Lung (tissue), 12 donors: Measurements from ENCODE around the gene C5orf63. TPM values are rescaled to one million over a fixed set of nuclear protein-coding genes. Genes with fewer than 3 reads are reported as not detected.
A peak's percentile ranks its signal among the peaks of the same experiment; 100 is the strongest.

Experiments
- ATAC-seq: fragments of 200-7000 bp; cut with Tn5 transposase; one replicate; pipeline ENCODE4 v1.9.1; 2020; ENCODE audit warnings: moderate number of reproducible peaks; ENCODE audit not compliant: insufficient read depth, low FRiP score
- DNase-seq, 3 donors: peaks; one replicate each; pipeline ENCODE4 v3.0.0-alpha.2; 2013 to 2017
- H3K27ac ChIP-seq, 2 donors: one replicate each; pipeline ENCODE4 v1.5.1; 2013; ENCODE audit warnings: mild to moderate bottlenecking in 2 of 2, moderate library complexity in 2 of 2, control low read depth in 1 of 2, inconsistent platforms in 1 of 2, low read depth in 1 of 2, low read length in 1 of 2
- H3K27me3 ChIP-seq, 3 donors: one replicate each; pipeline ENCODE4 v1.5.1; 2013; ENCODE audit warnings: low read length in 2 of 3; ENCODE audit not compliant: control insufficient read depth in 3 of 3, insufficient read depth in 3 of 3
- H3K36me3 ChIP-seq, 4 donors: one replicate each; pipeline ENCODE4 v1.5.1; 2013; ENCODE audit warnings: low read length in 4 of 4, mild to moderate bottlenecking in 1 of 4, moderate library complexity in 1 of 4; ENCODE audit not compliant: control insufficient read depth in 4 of 4, insufficient read depth in 4 of 4
- H3K4me1 ChIP-seq, 5 donors: one replicate each; pipeline ENCODE4 v1.5.1; 2013; ENCODE audit warnings: low read length in 5 of 5, mild to moderate bottlenecking in 2 of 5, moderate library complexity in 1 of 5; ENCODE audit not compliant: control insufficient read depth in 5 of 5, insufficient read depth in 5 of 5
- H3K4me3 ChIP-seq: one replicate; pipeline ENCODE4 v1.5.1; 2013; ENCODE audit warnings: mild to moderate bottlenecking, control low read depth, moderate library complexity
- H3K9ac ChIP-seq, 2 donors: one replicate each; pipeline ENCODE4 v1.5.1; 2013; ENCODE audit warnings: low read length in 2 of 2, control low read depth in 1 of 2; ENCODE audit not compliant: insufficient read depth in 1 of 2
- H3K9me3 ChIP-seq, 4 donors: one replicate each; pipeline ENCODE4 v1.5.1; 2013; ENCODE audit warnings: low read length in 3 of 4, mild to moderate bottlenecking in 1 of 4, moderate library complexity in 1 of 4; ENCODE audit not compliant: control insufficient read depth in 4 of 4, insufficient read depth in 3 of 4
- WGBS, 2 donors: extraction: QIAGEN DNeasy Blood & Tissue Kit; methylation state at CpG; one replicate each; pipeline ENCODE4 v1.1.7; 2013; 5-methylcytosine and 5-hydroxymethylcytosine counted together
- polyA plus RNA-seq, 2 donors: library from polyadenylated mRNA; stranded (reverse); fragments of 200-250 nt; gene quantifications; one replicate each; pipeline ENCODE4 v1.2.1, GENCODE V29; 2013
- total RNA-seq, 2 donors: library from RNA; depleted of rRNA in 1 of 2; stranded (reverse); fragments of >200 nt in 1 of 2; gene quantifications; one replicate each; pipeline ENCODE4 v1.2.1, GENCODE V29; 2014 to 2021
- TF ChIP-seq, protein P1 (sequence below): IDR thresholded peaks from 2 replicates; pipeline ENCODE4 v1.5.1; 2012; ENCODE audit warnings: mild to moderate bottlenecking; ENCODE audit errors: control extremely low read depth, extremely low read depth
- donor health status: control.
- donor health status: control.
- donor health status: Bipolar disorder and iron deficiency.
- donor health status: healthy.
- donor health status: DM: yes; HTN: yes; CAD: no.

C5orf63 gene
- total and polyA plus RNA-seq, 4 donors = 2.7 to 9.6 (median 5.8) TPM

DNA sequence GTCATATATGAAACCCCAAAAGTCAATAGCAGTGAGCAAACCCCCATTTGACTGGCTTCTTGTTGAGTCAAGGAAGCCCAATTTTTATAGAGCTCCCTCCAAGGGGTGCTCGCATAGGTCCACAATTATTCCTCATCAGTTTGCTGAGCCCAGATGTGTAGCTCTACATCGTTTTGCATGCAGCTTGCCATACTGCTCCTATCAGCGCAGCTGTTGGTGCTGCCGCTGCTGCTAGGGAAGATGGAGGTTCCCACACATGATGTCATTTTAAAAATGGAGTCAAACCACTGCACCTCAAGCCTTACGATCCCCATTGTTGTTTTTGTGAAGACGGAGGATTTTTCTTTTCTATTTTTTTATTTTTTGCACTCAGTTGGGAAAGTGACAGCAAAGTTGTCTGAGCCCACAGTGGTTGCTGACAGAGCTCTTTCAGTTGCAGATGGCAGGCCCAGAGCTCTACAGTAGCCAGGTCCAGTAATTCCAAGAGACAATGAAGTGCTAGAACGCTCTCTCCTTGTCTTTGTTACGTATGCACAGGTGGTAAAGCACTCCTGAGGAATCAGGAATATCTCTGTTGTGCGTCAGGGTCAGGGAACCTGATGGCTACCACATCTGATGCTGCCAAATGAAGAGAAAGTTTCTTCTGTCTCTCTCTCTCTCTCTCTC is 23.2 kb upstream of the C5orf63 start:
- no peak for DNase-seq
- Histone ChIP-seq H3K9me3 (no peaks in the 10 kb centered on the region), H3K4me3 (no peak overlapping the region), H3K9ac (no peak overlapping the region), H3K27ac (no peak overlapping the region), H3K4me1 (peaks cover 0 to 4% (median 0%) of the 10 kb centered on the region in 5 donors), H3K27me3 (no peaks in the 10 kb centered on the region), H3K36me3 (no peaks in the 10 kb centered on the region)
- TF ChIP-seq, protein P1, sequence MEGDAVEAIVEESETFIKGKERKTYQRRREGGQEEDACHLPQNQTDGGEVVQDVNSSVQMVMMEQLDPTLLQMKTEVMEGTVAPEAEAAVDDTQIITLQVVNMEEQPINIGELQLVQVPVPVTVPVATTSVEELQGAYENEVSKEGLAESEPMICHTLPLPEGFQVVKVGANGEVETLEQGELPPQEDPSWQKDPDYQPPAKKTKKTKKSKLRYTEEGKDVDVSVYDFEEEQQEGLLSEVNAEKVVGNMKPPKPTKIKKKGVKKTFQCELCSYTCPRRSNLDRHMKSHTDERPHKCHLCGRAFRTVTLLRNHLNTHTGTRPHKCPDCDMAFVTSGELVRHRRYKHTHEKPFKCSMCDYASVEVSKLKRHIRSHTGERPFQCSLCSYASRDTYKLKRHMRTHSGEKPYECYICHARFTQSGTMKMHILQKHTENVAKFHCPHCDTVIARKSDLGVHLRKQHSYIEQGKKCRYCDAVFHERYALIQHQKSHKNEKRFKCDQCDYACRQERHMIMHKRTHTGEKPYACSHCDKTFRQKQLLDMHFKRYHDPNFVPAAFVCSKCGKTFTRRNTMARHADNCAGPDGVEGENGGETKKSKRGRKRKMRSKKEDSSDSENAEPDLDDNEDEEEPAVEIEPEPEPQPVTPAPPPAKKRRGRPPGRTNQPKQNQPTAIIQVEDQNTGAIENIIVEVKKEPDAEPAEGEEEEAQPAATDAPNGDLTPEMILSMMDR = no peak
- ATAC-seq = no peak
- 83 to 90% methylated on average over 9 of the region's 9 CpGs for WGBS, 2 donors

DNA sequence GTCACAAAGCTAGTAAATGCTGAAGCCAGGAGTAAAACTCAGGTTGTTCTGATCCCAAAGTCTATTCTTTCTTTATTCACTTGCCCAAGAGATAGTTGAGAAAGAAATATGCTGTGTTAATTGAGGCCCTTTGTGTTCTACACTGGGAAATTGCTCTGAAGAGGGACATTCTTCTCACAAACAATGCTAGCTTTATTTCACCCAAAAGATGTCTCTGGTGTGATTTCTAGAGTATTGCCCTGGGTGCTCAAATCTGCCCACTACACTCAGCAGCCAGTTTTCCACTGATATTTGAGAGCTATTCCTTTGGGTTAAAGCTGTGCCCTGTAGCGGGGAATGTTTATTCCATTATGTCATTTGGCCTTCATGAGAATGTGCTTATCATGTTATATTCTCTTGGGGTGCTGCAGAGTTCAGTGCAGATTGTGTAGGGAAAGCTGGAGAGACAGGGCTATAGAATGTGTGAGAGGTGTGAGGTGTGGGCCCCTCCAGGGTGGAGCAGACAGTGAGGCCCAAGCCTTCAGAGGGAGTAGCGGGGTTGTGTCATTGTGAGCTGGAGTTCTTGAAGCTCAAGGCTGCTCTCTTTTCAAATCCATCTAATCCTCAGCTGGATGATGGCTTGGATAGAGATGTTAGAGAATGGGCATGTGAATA is 21.0 kb upstream of the C5orf63 start:
- TF ChIP-seq, protein P1 = no peak
- H3K4me1 ChIP-seq = no peaks in the 10 kb centered on the region
- ATAC-seq (no peak), DNase-seq (peak in 2 of 3 donors; percentile 30 to 40)
- no peaks in the 10 kb centered on the region for H3K9me3 ChIP-seq
- H3K27ac ChIP-seq = no peak overlapping the region
- 96 to 100% methylated on average over 2 of the region's 2 CpGs for WGBS, 2 donors
- no peaks in the 10 kb centered on the region for H3K27me3 ChIP-seq
- H3K9ac ChIP-seq = no peak overlapping the region
- no peaks in the 10 kb centered on the region for H3K36me3 ChIP-seq
- H3K4me3 ChIP-seq = no peak overlapping the region

DNA sequence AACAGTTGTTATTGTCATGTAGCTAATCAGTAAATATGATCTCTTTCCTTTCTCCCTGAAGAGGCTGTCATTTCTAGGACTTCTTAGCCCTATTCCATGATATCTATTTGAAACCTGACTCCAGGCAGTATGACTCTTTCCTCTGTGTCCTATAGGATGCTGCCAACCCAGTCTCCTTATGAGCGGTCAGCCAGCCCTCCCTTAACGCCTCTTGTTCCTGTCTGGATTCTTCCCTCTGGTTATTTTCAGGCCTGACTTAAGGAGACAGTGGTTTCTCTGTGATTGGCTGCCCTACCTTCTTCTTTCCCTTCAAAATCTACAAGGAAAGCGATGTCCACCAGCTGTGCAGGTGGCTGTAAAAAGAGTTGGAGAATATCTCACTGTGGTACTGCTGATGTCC is 19.4 kb upstream of the C5orf63 start:
- no peaks in the 10 kb centered on the region for H3K27me3 ChIP-seq
- no peak overlapping the region for H3K9ac ChIP-seq
- WGBS, 2 donors = 63 to 69% methylated on average over 3 of the region's 3 CpGs
- peaks cover 0 to 3% (median 0%) of the 10 kb centered on the region in 5 donors for H3K4me1 ChIP-seq
- no peak overlapping the region for H3K27ac ChIP-seq
- TF ChIP-seq, protein P1 = no peak
- no peaks in the 10 kb centered on the region for H3K36me3 ChIP-seq
- ATAC-seq (no peak), DNase-seq (peak in 2 of 3 donors; percentile 26 to 39)
- H3K4me3 ChIP-seq = no peak overlapping the region
- no peaks in the 10 kb centered on the region for H3K9me3 ChIP-seq
